Natural killer cell (primary cell): ENCODE measurements around the gene SORT1. TPM values are rescaled to one million over a fixed set of nuclear protein-coding genes. Genes with fewer than 3 reads are reported as not detected.

ENCODE experiments used
- ATAC-seq, 3 donors: fragments of 150-1000 bp in 2 of 3; fragments of 200-7000 bp in 1 of 3; cut with Tn5 transposase; 1 replicate in 1 of 3; 2 replicates in 2 of 3; pipeline ENCODE4 v1.10.0; 2021; ENCODE audit warnings: mild to moderate bottlenecking in 2 of 3, moderate library complexity in 2 of 3
- DNase-seq, 2 donors: peaks; one replicate each; pipeline versions ENCODE4 v3.0.0 to v3.0.0-alpha.2; 2013 to 2021; ENCODE audit warnings: mixed read lengths in 1 of 2
- H3K27ac ChIP-seq: one replicate; pipeline ENCODE4 v1.5.1; 2013; ENCODE audit warnings: mild to moderate bottlenecking, low read length
- H3K27me3 ChIP-seq: one replicate; pipeline ENCODE4 v1.6.1; 2013; ENCODE audit warnings: low read length; ENCODE audit not compliant: control insufficient read depth, insufficient read depth
- H3K36me3 ChIP-seq: one replicate; pipeline ENCODE4 v1.6.1; 2013; ENCODE audit warnings: low read length; ENCODE audit not compliant: control insufficient read depth, insufficient read depth
- H3K4me1 ChIP-seq: one replicate; pipeline ENCODE4 v1.6.1; 2013; ENCODE audit warnings: low read length; ENCODE audit not compliant: control insufficient read depth, insufficient read depth
- H3K4me3 ChIP-seq: one replicate; pipeline ENCODE4 v1.5.1; 2013; ENCODE audit warnings: low read length
- H3K9me3 ChIP-seq: one replicate; pipeline ENCODE4 v1.6.1; 2013; ENCODE audit warnings: low read length; ENCODE audit not compliant: control insufficient read depth, insufficient read depth
- H3K27ac Mint-ChIP-seq, 2 donors: one replicate each; pipeline ENCODE4 v1.8.0; 2022; ENCODE audit warnings: mild to moderate bottlenecking in 2 of 2, mixed read lengths in 2 of 2, moderate library complexity in 1 of 2
- H3K27me3 Mint-ChIP-seq, 2 donors: one replicate each; pipeline ENCODE4 v1.8.0; 2022; ENCODE audit warnings: low read depth in 2 of 2, mixed read lengths in 2 of 2
- H3K36me3 Mint-ChIP-seq: one replicate; pipeline ENCODE4 v1.8.0; 2022; ENCODE audit warnings: mixed read lengths
- H3K4me1 Mint-ChIP-seq, 2 donors: one replicate each; pipeline ENCODE4 v1.8.0; 2022; ENCODE audit warnings: mixed read lengths in 2 of 2
- H3K4me3 Mint-ChIP-seq: one replicate; pipeline ENCODE4 v1.8.0; 2022; ENCODE audit warnings: mild to moderate bottlenecking, moderate library complexity, mixed read lengths
- H3K9me3 Mint-ChIP-seq, 2 donors: one replicate each; pipeline ENCODE4 v1.8.0; 2022; ENCODE audit warnings: mixed read lengths in 2 of 2
- WGBS: methylation state at CpG from one replicate; pipeline ENCODE4 v1.1.7; 2013; ENCODE audit warnings: missing lambda C conversion rate; ENCODE audit not compliant: insufficient coverage; 5-methylcytosine and 5-hydroxymethylcytosine counted together
- intact Hi-C: fragments of 100-400 bp; cut with micrococcal nuclease; formaldehyde crosslinking; loops from one replicate; pipeline ENCODE4 v1.14.2; 2022
- total RNA-seq, 4 donors: library from RNA; stranded (reverse); fragments of 120-200 nt in 1 of 4; gene quantifications; one replicate each; pipeline versions ENCODE4 v1.2.3 to v1.2.4, GENCODE V29; 2013 to 2022
- TF ChIP-seq, protein P1 (sequence below): fragments of 200-600 bp; IDR thresholded peaks from one replicate; pipeline ENCODE4 v1.8.0; 2022; ENCODE audit warnings: antibody characterized with exemption

The SORT1 gene
- total RNA-seq, 3 donors from 2014 or later (not counting 1 experiment from before 2014, with no cell fraction given), result 2.7 to 7.1 (median 3.7) TPM

GRCh38 chr1:109404838-109405237 lies 7.1 kb upstream of the SORT1 start:
- 36% methylated on average over 3 of the region's 4 CpGs for WGBS
- H3K27ac Mint-ChIP-seq, result peak overlapping the region; percentile 74 to 78
- H3K36me3 ChIP-seq, result peaks cover 58% of the 10 kb centered on the region
- TF ChIP-seq, protein P1, sequence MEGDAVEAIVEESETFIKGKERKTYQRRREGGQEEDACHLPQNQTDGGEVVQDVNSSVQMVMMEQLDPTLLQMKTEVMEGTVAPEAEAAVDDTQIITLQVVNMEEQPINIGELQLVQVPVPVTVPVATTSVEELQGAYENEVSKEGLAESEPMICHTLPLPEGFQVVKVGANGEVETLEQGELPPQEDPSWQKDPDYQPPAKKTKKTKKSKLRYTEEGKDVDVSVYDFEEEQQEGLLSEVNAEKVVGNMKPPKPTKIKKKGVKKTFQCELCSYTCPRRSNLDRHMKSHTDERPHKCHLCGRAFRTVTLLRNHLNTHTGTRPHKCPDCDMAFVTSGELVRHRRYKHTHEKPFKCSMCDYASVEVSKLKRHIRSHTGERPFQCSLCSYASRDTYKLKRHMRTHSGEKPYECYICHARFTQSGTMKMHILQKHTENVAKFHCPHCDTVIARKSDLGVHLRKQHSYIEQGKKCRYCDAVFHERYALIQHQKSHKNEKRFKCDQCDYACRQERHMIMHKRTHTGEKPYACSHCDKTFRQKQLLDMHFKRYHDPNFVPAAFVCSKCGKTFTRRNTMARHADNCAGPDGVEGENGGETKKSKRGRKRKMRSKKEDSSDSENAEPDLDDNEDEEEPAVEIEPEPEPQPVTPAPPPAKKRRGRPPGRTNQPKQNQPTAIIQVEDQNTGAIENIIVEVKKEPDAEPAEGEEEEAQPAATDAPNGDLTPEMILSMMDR, result no peak
- no peaks in the 10 kb centered on the region for H3K9me3 Mint-ChIP-seq
- H3K9me3 ChIP-seq, result no peaks in the 10 kb centered on the region
- H3K4me3 ChIP-seq, result no peak overlapping the region
- H3K27ac ChIP-seq, result peak overlapping the region; percentile 9
- H3K4me3 Mint-ChIP-seq, result peak overlapping the region; percentile 2
- DNase-seq, result peak in 1 of 2 donors; percentile 29
- intact Hi-C loops, result no loop called here
- no peaks in the 10 kb centered on the region for H3K4me1 ChIP-seq
- peak; percentile 65 to 77 (median 75) for ATAC-seq
- peaks cover 8 to 16% of the 10 kb centered on the region in 2 donors for H3K4me1 Mint-ChIP-seq
- no peaks in the 10 kb centered on the region for H3K27me3 ChIP-seq
- no peaks in the 10 kb centered on the region for H3K27me3 Mint-ChIP-seq
- H3K36me3 Mint-ChIP-seq, result peaks cover 15% of the 10 kb centered on the region

- H3K4me1 Mint-ChIP-seq, result peaks cover 17 to 26% of the 10 kb centered on the region in 2 donors
- no peak for DNase-seq
- no peaks in the 10 kb centered on the region for H3K9me3 Mint-ChIP-seq
- no peak overlapping the region for H3K4me3 Mint-ChIP-seq
- no peaks in the 10 kb centered on the region for H3K36me3 Mint-ChIP-seq
- no peak overlapping the region for H3K27ac Mint-ChIP-seq
- H3K27me3 ChIP-seq, result peaks cover 9% of the 10 kb centered on the region
- TF ChIP-seq, protein P1, result no peak
- H3K36me3 ChIP-seq, result peaks cover 37% of the 10 kb centered on the region
- H3K27me3 Mint-ChIP-seq, result peaks cover 1 to 2% of the 10 kb centered on the region in 2 donors
- no peak overlapping the region for H3K4me3 ChIP-seq
- peaks cover 9% of the 10 kb centered on the region for H3K4me1 ChIP-seq
- H3K27ac ChIP-seq, result no peak overlapping the region
- ATAC-seq, result no peak
- intact Hi-C loops, result no loop called here
- H3K9me3 ChIP-seq, result no peaks in the 10 kb centered on the region
Measured at GRCh38 chr1:109402025-109402424, 4.3 kb upstream of the SORT1 start.

DNA sequence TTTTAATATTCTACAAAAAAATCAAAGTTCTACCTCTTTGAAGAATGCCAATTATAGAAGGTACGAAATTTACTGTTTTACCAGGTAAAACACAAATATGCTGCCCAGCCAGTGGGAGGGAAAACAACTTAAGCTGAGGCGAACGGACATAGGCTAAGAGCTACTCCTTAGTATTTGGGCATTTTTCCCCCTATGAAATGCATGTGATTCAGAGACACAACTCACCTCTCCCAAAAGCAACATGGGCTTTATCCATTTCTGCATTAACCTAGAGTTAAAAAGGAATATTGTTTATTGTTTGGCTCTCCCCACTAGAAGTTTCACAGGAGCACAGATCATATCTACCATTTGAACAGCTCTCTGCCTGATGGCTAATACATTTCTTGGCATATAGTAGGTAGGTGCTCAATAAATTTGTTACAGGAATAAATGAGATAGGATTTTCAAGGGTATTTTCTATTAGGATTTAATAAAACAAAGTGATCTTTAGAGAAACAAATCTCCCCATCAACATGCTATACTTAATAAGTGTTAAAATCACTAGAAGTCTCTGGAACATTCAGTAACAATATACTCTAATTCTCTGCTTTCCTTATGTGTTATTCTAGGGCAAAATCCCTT lies 2.4 kb upstream of the SORT1 start:
- Histone ChIP-seq H3K27ac (no peak overlapping the region), H3K4me1 (peaks cover 14% of the 10 kb centered on the region), H3K27me3 (peaks cover 15% of the 10 kb centered on the region), H3K9me3 (no peaks in the 10 kb centered on the region), H3K4me3 (no peak overlapping the region), H3K36me3 (peaks cover 25% of the 10 kb centered on the region)
- Mint-ChIP-seq H3K27ac (no peak overlapping the region), H3K4me3 (no peak overlapping the region), H3K4me1 (peaks cover 20 to 25% of the 10 kb centered on the region in 2 donors), H3K27me3 (peaks cover 20% of the 10 kb centered on the region in 2 donors), H3K9me3 (no peaks in the 10 kb centered on the region), H3K36me3 (no peaks in the 10 kb centered on the region)
- intact Hi-C loops, result no loop called here
- ATAC-seq, result no peak
- TF ChIP-seq, protein P1, result no peak
- no peak for DNase-seq
- 89% methylated on average over 3 of the region's 3 CpGs for WGBS
